ENCODE measurements around the gene DYSF.
"Not testable (repeated sequence)": the region's sequence is repeated elsewhere in the genome, so short reads cannot be mapped to it uniquely, and the experiment has no call there.

Gene DYSF

DNA sequence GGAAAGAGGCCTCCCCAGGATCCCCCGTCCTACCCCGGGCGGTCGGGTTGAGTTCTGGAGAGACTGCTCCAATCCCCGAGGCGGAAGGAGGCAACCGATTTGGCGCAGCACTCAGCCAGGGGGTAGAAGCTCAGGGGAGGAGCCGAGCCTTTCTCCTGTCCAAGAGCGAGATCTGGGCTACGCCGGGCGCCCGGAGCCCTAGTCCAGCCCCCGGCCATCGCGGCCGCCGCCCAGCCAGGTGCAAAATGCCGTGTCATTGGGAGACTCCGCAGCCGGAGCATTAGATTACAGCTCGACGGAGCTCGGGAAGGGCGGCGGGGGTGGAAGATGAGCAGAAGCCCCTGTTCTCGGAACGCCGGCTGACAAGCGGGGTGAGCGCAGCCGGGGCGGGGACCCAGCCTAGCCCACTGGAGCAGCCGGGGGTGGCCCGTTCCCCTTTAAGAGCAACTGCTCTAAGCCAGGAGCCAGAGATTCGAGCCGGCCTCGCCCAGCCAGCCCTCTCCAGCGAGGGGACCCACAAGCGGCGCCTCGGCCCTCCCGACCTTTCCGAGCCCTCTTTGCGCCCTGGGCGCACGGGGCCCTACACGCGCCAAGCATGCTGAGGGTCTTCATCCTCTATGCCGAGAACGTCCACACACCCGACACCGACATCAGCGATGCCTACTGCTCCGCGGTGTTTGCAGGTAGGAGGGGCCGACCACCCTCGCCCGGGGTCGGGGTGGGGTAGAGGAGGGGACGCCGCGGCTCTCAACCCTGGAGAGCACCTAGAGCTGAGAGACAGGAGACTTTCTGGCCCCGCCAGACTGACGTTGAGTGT is at the start of gene DYSF:
Gene DYSF (plus strand): TSS at position 158 of the 817 bp plus-strand sequence.
- no peak for DNase-seq

DNA sequence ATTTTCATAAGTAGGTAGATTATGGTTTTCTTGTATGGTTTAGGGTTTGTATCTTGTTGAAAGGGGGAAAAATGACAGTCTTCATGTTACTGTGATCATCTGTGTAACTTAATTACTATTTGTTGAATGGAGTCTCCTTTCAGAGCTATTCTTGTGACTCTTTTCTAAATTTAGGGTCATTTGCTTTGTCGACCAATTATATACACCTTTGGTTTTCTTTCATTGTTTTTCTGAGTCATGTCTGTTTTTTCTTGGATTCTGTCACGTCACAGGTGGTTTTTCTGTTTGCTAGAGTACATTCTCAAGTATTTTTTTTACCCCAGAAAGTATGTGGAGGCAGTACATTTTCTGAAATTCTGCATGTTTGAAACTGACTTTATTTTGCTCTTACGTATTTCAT is 43.8 kb upstream of the DYSF start:
- no peak for DNase-seq

DNA sequence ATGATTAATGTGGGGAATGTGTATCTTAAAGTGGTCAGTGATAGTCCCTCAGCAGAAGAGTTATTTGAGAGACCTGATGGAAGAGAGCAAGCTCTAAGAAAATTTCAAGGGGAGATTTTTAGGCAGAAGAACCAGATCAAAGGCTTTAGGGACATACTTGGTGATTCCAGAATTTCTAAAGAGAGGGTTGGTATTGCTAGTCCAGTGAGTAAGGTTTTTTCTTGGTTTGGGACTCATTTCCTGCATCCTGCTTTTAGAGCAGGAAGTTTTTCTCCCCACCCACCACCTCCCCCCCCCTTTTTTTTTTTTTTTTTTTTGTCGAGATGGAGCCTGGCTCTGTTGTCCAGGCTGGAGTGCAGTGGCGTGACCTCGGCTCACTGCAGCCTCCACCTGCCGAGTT is 42.7 kb upstream of the DYSF start:
- DNase-seq, result no peak

DNA sequence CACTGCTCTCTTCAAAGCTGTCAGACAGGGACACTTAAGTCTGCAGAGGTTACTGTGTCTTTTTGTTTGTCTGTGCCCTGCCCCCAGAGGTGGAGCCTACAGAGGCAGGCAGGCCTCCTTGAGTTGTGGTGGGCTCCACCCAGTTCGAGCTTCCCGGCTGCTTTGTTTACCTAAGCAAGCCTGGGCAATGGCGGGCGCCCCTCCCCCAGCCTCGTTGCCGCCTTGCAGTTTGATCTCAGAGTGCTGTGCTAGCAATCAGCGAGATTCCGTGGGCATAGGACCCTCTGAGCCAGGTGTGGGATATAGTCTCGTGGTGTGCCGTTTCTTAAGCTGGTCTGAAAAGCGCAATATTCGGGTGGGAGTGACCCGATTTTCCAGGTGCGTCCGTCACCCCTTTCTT is 36.5 kb upstream of the DYSF start:
- not testable (repeated sequence) for DNase-seq

DNA sequence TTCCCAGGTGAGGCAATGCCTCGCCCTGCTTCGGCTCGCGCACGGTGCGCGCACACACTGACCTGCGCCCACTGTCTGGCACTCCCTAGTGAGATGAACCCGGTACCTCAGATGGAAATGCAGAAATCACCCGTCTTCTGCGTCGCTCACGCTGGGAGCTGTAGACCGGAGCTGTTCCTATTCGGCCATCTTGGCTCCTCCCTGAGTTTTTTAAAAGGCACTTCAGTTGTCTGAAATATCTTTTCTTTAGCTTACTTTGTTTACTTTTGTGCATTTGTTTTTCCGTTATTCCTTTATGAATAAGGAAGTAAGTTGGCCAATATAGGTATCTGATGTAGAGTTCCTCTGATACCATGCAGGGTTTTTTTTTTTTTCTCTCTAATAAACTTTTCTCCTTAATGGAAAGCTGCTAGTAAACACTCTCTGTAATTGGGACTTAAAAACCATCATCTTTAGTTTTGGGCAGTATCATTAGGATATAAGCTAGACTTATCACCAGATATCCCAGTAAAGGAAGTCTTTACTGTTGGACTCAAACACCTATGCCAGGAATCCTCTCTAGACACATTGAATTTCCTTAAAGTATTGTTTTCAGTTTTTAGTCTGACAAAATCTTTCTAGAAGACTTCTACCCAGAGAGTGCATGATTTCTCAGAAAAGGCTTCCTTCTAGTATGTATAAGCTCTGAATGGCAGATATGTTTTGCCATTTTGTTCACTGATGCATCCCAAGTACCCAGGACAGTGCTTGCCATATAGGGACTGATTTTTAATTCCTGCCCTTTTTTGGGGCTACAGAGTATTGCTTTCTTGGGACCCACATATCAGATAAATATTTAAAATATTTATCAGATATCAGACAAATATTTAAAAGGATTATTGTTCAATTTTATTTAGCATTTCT is 35.8 kb upstream of the DYSF start:
- DNase-seq, result no peak

DNA sequence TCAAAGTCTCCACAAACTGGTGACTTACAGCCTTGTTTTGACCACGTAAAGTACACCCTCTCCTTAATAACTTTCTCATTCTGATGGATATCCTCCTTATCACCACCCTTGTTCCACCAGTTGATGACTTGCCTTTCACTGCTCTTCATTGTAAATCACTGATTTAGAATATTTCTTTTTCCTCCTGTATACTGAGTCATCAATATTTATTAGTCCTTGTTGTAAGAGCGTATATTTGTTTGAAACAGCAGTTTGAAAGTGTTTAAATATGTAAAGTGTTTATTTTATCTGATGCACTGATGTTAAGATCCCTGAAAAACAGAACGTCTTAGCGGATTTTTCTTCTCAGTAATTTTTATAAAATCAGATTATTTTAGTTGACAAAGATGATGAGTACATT is 34.2 kb upstream of the DYSF start:
- no peak for DNase-seq

DNA sequence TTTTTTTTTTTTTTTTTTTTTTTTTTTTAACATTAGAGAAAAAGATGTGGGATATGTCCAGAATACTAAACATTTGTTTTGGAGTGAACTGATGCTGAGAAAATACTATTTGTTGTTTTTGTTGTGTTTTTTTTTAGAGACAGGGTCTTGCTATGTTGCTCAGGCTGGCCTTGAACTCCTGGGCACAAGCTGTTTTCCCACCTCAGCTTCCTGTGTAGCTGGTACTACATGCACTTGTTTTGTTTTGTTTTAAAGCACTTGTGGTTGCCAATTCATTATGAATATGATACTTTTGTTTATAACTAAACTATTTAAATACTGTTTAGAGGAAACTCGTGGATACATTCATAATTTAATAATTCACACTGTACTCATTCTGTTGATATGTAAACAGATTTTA is 33.4 kb upstream of the DYSF start:
- DNase-seq, result no peak

DNA sequence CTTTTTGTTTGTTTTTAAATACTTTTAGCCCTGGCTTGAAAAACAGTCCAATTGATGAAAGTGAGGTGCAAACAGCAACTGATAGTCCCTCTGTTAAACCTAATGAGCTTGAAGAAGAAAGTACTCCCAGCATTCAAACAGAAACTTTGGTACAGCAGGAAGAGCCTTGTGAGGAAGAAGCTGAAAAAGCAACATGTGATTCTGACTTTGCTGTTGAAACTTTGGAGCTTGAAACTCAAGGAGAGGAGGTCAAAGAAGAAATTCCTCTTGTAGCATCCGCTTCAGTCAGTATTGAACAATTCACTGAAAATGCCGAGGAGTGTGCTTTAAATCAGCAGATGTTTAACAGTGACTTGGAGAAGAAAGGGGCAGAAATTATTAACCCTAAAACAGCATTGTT is 30.6 kb upstream of the DYSF start:
- no peak for DNase-seq

DNA sequence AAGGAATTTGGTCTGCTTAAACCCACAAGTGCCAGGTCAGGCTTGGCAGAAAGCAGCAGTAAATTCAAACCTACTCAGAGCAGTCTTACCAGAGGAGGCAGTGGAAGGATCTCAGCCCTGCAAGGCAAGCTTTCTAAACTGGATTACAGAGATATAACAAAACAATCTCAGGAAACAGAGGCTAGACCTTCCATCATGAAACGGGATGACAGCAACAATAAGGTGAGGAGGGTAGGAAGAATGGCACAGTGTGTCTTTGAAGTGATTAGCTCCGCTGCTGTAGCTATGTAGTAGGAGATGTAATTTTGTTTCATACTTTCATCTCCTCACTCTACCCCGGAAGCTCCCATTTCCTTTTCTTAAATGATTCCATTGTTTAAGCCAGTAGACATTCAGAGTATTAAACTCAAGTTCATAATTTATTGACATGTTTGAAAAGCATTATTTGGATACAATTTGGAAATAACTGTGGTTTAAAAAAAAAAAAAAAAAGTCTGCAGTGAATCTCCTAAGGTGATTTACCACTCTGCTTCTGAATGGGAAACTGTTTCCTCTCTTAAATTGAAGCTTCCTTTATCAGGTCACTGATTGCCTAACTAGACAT is 29.4 kb upstream of the DYSF start:
- no peak for DNase-seq

DNA sequence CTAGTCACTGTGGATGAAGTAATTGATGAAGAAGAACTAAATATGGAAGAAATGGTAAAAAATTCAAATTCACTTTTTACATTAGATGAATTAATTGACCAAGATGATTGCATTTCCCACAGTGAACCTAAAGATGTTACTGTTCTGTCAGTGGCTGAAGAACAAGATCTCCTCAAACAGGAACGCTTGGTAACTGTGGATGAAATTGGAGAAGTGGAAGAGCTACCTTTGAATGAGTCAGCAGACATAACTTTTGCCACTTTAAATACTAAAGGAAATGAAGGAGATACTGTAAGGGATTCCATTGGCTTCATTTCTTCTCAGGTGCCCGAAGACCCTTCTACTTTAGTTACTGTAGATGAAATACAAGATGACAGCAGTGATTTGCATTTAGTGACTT is 26.6 kb upstream of the DYSF start:
- DNase-seq, result no peak

DNA sequence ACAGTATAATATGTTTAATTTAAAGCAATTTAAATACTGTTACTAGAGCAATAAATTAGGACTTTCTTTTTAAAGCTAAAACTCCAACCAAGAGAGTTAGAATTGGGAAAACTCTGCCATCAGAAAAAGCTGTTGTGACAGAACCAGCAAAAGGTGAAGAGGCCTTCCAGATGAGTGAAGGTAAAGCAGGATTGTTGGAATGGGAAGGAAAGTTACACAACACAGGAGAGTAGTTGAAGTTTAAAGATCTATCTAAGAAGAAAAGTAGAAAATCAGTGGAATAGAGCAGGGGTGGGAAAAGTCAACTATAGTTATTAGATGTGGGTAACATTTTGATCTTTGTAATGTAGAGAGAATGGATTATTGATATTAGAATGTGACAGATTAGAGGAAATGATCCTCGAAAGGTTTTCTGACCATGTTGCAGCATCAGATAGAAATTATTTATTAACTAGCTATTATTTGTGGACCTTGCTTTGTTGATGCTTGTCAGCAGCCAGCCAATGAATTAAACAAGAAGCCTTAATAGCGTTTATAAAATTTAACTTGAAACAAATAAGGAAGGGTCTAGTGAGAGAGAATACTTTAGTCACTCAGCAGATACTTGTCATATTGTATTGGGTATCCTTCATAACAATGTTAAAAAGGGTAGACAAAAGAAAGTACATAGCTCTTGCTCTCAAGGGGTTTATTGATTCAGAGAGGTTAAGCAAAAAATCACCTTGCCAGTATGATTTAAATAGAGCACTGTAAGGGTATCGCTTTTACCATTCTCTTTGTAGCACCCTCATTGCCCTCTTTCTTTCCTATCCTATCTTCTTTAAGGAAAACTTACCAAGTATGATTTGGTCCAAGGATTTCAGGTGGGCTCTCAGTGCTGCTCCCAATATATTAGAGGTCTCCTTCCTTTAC is 24.6 kb upstream of the DYSF start:
- no peak for DNase-seq

DNA sequence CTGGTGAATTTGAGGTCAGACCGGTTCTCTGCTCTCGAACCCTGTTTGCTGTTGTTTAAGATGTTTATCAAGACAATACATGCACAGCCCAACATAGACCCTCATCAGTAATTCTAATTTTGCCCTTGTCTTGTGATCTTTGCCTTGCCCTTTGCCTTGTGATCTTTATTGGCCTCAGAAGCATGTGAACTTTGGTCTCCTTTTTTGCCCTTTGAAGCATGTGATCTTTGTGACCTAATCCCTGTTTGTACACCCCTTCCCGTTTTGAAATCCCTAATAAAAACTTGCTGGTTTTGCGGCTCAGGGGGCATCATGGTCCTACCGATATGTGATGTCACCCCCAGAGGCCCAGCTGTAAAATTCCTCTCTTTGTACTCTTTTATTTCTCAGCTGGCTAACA is 8.2 kb upstream of the DYSF start:
- DNase-seq, result not testable (repeated sequence)

DNA sequence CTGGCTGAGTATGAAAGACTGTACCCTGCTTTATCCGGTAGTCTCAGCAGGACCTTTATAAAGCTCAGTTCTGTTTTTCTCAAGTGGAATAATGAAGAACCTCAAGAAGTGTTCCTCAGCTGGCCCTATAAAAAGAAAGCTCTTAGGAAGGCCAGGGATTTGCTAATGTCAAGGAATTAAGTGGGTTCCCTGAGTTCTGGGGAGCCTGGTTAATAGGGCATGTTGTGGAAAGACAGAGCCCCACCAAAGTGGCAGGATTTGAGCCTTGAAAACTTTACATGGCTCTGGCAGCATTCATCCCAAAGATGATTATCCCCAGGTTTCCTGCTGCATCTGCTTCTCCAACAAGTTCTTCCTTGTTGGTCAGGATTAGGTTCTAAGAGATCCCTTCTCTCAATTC is 6.9 kb upstream of the DYSF start:
- DNase-seq, result no peak

DNA sequence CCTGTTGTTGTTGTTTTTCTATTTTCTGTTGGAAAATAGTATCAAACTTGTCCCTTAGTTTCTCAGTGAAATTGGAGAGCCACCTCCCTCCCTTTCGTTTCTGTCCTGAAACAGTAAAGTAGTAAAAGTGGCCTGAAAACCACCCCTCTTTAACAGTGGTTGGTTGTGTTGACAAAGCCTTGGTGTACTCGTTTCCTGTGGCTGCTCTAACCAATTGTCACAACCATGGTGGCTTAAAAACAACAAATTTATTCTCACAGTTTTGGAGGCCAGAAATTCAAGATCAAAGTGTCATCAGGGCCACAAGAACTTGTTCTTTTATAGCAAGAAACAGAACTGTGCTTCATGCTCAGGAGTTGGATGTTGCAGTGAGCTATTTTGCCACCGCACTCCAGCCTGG is 4.0 kb upstream of the DYSF start:
- DNase-seq, result no peak

DNA sequence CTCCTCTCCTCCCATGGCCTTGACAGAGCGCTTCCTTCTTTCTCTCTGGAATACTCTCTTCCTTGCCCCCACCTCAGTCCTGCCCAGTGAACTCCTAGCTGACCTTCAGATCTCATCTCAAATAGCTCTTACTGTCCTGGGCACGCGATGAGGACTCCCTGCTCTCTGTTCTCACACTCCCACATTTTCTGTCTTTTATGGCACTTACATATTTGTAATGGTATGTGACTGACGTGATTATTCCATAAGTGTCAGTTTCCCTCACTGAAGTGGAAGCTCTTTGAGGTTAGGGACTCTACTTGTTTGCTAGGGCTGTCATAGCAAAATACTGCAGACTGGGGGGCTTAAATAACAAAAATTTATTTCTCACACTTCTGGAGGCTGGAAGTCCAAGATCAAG is 1.7 kb upstream of the DYSF start:
- DNase-seq, result no peak

DNA sequence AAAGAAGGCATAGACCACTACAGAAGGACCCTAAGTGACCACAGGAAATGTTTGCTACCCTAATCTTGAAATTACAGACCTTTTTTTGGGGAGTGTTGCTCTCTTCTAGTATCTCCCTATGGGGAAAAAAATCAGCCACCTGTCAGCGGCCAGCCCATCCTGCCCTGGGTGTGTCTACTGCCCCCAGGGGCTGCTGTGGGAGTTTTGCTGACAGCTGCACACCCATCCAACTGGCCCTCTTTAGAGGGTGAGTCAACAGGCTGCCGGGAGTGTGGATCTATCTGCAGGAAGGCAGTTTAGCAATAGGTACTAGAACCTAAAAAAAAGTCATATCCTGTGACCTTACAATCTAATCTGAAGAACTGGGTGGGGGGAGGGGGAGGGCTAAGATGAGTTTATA is 796 bp upstream of the DYSF start:
- no peak for DNase-seq

DNA sequence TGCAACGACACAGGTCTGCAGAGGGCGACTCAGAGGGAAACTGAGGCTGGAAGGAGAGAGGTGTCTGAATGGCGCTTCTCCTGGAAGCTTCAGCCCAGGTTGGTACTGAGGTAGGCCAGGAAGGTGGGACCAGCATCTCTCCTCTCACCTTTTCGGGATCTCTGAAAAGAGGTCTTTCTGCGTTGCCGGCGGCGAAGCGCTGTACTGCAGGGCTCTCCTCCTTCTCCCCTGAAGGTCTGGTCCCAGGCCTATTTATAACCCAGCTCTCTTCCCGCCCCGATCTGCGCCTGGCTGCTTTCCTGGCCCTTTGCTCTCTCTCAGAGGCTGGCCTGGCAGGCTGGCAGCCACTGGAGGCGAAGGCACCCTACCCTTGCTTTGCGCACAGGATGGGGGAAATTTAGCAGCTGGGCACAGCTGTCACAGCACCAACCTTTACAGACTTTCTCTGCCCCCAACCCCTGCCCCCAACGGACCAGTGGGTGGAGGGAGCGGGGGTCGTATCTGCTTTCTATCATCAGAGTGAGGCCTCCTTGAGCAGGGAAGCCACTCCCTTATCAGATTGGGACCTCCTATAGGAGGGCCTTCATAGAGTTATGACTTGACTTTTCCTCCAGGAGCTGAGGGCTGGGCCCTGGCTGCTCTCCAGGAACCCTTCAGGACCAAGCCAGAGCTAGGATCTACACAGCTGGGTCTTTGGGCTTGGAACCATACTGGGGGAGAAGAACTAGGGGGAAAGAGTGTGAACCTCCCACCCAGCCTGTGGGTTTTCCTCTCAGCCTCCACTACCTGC is 1.1 kb downstream of the DYSF start:
- DNase-seq, result no peak

DNA sequence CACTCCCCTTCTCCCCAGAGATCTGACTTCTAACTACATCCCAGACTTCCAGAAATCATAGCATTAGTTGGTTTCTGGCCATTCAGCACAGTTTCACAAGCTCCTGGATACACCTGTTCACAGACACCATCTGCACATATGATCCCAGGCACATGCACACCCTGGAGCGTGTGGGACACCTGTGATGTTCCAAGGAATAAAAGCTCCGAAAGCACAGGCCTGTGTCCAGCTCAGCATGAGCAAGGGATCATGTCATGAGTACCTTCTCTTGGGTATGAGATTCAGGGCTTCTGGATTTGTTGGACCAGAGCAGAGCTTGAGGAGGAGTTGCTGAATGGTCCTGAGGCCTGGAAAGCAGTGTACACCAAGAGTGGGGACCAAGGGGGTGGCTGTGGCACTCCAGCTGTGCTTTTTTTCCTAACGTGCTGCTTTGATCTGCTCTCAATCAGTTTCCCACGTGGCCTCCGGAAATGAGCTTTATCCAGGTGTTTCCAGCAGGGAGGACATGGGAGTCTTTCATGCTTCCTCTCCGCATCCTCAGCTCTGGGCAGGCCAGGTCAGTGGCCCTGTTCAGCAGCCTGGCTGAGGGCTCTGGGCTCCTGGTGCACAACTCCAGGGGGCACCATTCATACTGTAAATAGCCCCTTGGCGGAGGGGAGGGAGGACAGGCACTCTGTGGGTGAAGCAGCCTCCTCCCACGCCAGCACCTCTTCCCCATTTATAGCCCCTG is 1.8 kb downstream of the DYSF start:
- DNase-seq, result no peak

DNA sequence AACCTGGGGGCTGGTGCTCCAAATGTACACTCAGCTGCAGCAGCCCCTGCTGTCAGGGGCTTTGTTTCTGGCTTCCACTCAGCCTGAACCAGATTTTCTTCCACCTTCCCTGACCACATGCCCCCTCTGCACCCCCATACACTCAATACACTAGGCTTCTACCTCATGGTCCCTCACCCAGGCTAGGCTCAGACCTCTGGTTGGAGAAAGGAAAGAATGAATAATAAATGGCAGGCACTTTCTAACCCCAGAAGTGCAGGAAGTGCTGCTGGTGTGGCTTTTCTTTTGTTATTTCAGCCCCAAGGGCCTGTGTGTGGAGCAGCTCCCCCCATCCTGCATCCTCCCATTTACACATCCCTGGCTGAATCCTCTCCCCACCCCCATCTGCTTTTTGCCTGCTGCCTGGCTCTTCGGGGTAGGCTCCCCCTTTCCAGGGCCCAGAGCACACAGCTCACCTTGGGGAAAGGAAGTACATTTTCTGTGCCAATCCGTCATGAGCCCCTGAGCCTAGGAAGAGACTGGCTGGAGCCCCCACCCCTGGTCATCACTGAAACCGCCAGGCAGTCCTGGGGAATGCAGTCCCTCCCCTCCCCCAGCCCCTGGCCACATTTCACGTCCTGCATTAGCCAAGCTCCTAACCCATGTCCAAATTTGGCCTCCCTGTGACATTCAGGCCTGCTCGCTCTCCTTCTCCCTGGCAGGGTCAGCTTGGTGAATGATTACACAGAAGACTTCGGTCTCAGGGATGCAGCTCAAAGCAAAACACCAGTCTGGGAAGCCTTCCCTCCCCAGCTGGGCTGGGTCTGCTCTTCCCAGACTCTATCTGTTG is 2.6 kb downstream of the DYSF start:
- no peak for DNase-seq

DNA sequence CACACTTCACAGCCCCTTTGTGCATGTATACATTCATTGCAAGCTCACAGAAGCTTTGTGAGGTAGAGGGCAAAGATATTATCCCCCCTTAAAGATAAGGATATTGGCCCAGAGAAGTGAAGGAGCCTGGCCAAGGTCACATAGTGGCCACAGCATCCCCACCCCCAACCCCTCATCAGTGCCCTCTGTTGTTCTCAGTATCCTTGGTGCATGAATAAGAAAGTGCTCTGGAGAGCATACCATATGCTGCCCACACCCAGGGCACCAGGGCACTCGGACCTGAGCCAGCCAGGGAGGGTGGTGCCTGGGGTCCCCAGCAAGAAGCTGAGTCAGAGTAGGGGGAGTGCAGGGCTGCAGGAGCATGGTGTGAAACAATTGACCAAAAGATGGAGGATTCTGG is 3.3 kb downstream of the DYSF start:
- no peak for DNase-seq

All from activated T-cell treated with anti-CD3 and anti-CD28 coated beads for 4 hours (primary cell).